ENCODE results near the gene PCDHGA7.

GRCh38 chr5:141384471-141385267 is 2.1 kb downstream of the PCDHGA7 start:
- no peak for TF ChIP-seq YY1 (IDR thresholded peaks at IDR 0.05; ENCODE audit: low read depth)
- TF ChIP-seq EZH2phosphoT487 (IDR thresholded peaks at IDR 0.05; ENCODE audit: borderline replicate concordance, low read depth), result no peak
- TF ChIP-seq FOSL2 (IDR thresholded peaks at IDR 0.05; ENCODE audit: borderline replicate concordance, low read depth), result no peak
- no peak for TF ChIP-seq CTCF (IDR thresholded peaks at IDR 0.05)
- no peak for TF ChIP-seq EP300 (IDR thresholded peaks at IDR 0.05; ENCODE audit: borderline replicate concordance in 1 of 2, low read depth in 1 of 2, low read length in 1 of 2)
- no peak for TF ChIP-seq POLR2AphosphoS5 (IDR thresholded peaks at IDR 0.05; ENCODE audit: low read depth, low read length)
- no peak for TF ChIP-seq REST (IDR thresholded peaks at IDR 0.05; ENCODE audit: low read depth, low read length)
- TF ChIP-seq FOXJ3 (CRISPR knock-in tag; IDR thresholded peaks at IDR 0.05), result no peak
- no peak for TF ChIP-seq SIN3A (IDR thresholded peaks at IDR 0.05; ENCODE audit: borderline replicate concordance, low read depth, low read length)

Measured in SK-N-SH (cell line).